GM19239 (cell line): ENCODE measurements around the gene IGDCC3.

Experiments used
- DNase-seq: peaks from one replicate; pipeline ENCODE4 v3.0.0; 2011; ENCODE audit warnings: low spot score; ENCODE audit not compliant: insufficient read length
- FAIRE-seq: peaks from 2 replicates; lab custom pipeline; 2011; peaks lifted over from hg19 to GRCh38; lab: Jason Lieb, UNC

IGDCC3 gene

DNA sequence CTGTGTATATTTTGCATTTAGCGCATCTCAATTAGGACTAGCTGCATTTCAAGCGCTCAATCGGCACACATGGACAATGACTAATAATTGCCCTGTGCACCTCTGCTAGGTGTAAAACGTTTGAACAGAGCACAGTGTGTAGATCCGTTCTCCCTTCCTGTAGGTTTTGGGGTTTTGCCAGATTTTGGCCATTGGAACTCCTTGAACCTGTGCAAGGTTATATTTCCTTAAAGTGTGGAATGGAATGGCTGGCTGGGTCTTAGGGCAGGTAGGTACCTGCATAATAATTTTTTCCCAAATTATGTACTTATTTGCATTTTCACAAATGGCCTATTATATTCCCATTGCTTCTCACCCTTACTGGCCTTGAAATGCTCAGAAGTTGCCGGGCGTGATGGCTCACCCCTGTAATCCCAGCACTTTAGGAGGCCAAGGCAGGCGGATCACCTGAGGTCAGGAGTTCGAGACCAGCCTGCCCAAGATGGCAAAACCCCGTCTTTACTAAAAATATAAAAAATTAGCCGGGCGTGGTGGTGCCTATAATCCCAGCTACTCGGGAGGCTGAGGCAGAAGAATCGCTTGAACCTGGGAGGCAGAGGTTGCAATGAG lies 72.5 kb downstream of the IGDCC3 start:
- no peak for FAIRE-seq

DNA sequence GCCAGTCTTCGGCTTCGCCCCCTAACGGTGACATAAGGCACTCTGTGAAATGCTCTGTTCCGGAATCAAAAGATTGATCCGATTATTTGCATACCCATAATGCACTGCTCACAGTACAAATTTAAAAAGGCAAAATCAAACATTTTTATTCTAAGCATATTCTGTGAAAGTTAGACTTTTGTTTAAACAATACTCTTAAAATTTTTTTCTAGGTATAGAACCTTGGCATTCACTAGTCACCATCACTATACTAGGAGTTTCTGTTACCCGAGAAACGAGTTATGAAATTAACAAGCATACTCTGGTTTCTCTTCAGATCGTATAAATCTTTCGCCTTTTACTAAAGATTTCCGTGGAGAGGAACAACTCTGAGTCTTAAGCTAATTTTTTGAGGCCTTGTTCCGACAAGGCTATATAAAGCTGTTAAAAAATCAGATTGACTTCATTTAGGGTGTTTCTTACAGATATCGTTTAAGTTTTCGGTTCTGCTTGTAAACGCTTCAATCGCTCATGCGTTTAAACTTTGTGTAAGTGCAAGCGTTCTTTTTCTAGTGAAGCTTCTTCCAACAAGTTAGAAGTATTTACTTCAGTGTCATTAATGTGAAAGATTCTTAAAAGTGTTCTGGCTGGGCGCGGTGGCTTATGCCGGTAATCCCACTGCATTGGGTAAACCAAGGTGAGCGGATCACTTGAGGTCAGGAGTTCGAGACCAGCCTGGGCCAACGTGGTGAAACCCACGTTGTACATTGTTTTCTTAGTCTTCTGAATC lies 73.2 kb downstream of the IGDCC3 start, which contains the start of gene RNU5B-1:
TSS of gene RNU5B-1 (plus strand) at position 297 of the 769 bp plus-strand sequence.
- DNase-seq (peak; percentile 67), FAIRE-seq (peak; percentile 87)

More for the DNA sequence above, 72.5 kb downstream of the IGDCC3 start:
- DNase-seq, result no peak

DNA sequence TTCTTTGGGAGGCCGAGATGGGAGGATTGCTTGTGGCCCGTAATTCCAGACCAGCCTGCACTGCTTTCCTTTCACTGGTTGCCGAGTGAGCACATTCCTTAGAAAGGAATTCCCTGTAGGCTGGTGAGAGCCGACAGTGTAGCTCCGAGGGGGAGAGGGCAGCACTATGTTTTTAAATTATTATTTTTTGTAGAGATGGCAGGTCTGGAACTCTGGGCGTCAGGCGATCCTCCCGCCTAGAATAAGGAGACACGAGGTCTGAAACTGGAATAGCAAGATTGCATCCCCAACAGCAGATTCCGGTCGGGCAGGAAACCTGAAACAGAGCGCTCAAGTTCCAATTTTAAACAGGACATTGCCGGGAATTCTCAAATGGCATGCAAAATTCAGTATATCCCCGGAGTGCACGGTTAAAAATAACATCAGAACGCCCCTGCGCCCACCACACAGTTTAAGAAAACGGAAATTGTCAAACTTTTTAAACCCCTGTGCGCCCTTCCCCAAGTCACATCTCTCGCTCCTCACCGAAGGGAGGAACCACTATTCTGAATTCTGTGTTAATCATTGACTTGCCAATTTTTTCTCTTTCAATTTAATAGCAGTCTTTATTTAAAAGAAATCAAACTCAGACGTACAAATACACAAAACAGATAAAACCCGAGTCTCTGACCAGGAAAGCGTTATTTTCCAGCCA lies 74.0 kb downstream of the IGDCC3 start:
- DNase-seq (no peak), FAIRE-seq (no peak)

DNA sequence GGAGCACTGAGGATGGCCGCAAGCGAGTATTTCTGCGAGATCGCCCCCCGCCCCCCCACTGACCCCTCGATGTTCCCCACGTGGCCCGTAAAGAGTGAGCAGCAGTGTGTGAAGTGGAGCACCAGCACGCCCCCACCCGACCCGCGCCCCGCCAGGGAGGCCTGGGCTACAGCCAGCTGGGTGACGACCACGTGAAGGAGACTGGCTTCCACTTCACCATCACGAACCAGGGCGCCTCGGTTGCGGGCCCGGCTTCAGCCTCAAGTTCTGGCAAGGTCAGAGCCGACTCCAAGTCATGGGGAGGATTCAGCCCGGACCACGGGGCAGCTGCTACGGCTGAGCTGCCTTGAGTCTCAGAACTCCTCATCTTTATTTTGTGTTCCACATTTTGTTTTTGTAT lies 75.7 kb downstream of the IGDCC3 start:
- no peak for DNase-seq
- FAIRE-seq, result no peak

DNA sequence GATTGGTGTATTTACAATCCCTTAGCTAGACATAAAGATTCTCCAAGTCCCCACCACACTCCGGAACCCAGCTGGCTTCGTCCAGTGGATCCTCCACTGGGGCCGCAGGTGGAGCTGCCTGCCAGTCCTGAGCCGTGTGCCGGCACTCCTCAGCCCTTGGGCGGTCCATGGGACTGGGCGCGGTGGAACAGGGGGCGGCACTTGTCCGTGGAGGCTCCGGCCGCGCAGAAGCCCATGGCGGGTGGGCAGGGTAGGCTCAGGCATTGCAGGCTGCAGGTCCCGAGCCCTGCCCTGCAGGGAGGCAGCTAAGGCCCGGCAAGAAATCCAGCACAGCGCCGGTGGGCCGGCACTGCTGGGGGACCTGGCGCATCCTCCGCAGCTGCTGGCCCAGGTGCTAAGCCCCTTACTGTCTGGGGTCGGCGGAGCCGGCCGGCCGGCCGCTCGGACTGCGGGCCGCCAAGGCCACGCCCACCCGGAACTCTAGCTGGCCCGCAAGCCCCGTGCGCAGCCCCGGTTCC lies 76.8 kb downstream of the IGDCC3 start:
- DNase-seq, result no peak
- no peak for FAIRE-seq

DNA sequence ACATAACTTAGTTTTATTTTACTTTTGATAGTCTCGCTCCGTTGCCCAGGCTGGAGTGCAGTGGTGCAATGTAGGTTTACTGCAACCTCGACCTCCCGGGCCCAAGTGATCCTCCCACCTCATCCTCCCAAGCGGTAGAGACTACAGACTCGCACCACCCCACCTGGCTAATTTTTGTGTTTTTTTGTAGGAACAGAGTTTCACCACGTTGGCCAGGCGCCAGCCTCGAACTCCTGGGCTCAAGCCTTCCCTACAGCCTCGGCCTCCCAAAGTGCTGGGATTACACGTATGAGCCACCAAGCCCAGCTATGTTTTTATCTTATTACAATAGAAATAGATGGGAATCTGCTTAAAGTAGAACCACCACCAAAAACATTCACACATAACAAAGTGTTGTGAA lies 79.1 kb downstream of the IGDCC3 start:
- FAIRE-seq (no peak), DNase-seq (no peak)

DNA sequence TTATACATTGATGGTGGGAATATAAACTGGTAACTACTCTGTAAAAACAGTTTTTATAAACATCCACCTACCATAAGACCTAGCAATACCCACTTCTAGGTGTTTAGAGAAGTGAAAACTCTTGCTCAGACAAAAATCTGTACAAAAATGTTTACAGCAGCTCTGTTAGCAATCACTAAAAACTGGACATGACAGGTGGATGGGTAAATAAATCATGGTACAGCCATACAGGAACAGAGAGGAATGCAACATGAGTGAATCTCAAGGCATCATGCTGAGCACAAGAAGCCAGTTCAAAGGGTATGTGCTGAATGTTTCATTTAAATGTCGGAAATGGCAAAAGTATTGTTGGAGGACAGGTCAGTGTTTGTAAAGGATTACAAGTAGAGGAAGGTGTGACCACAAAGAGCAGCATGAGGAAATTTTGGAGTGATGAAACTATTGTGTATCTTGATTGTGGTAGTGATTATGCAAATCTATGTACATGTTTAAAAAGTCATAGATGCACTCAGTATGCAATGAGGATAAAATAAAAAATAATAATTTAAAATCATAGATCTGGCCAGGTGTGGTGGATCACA lies 84.8 kb downstream of the IGDCC3 start:
- no peak for FAIRE-seq
- DNase-seq, result no peak

DNA sequence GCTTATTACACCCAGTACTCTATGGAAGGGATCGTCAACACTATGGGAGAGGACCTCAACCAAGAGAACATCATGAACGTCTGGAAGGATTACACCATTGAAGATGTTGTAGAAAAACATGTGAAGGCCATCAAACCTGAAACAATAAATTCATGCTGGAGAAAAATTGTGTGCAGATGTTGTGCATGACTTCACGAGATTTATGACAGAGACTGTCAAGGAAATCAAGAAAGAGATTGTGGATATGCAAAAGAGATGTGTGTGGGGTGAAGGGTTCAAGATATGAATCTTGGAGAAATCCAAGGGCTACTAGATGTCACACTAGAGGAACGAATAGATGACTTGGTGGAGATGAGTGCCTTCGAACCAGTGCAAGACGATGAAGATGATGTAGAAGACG lies 87.6 kb downstream of the IGDCC3 start:
- DNase-seq (no peak), FAIRE-seq (no peak)

DNA sequence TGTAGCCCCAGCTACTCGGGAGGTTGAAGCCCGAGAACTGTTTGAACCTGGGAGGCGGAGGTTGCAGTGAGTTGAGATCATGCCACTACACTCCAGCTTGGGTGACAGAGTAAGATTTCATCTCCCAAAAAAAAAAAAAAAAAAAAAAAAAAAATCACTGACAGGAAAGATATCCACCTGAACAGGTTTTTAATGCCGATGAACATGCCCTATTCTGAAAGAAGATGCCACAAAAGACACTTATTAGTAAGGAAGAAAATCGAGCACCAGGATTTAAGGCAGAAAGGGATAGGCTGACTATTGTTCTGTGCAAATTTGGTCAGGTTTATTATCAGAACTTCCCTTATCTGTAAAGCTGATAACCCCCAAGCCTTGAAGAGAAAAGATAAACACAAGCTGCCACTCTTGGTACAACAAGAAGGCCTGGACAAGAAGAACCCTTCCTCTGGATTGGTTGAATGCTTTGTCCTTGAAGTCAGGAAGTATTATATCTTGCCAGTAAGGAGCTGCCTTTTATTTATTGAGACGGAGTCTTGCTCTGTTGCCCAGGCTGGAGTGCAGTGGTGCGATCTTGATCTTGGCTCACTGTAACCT lies 88.4 kb downstream of the IGDCC3 start:
- FAIRE-seq, result no peak

DNA sequence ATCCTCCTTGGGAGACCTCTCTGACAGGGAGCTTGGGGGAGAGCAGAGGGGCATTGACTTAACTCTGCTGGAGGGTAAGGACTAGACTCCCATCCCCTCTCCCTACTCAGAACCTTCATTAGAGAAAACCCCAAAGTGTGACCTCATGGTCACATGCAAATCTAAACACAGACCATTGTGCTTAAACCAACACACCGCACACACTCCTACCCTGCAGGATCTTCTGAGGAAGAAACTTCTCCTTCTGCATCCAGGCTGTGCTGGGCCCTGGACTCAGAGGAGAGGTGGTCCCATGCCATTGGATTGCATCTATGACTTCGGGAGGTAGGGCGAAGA lies 90.3 kb downstream of the IGDCC3 start:
- DNase-seq (no peak), FAIRE-seq (no peak)

More for the DNA sequence above, 88.4 kb downstream of the IGDCC3 start:
- DNase-seq, result no peak

DNA sequence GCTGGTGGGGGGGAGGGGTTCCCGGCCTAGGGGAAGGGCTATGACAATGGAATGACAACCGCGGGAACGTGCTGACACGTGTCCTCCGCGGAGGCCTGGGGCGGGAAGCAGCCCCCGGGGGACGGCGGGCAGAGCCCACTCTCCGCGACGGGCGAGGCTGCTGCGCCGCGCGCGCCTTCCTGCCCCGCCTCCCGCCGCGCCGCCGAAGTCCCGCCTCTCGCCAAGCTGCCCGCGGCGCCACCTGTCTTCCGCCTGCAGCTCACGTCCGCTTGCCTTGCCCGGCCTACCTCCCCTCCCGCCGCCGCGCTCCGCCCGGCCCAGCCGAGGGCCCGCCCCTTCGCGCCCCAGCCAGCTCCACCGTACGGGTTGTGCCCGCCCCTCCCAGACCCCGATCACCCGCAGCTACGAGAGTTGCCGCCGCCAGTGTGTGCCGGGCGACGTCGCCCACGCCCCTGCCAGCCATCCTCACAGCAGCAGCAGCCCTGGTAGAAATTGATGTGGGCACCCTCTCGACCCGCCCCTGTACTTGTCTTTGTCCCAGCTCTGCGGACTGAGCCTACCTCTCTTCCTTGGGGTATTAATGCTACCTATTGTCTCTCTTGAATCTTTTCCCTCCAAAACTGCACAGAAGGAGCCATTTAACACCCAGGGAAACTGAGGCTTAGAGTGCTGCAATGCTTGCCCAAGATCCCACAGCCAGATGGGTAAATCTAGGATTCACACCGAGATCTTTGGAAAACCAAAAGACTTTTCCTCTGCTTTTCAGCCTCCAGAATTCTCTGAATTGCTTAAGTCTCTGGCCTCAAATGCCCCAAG lies 90.9 kb downstream of the IGDCC3 start, which contains the start of gene PARP16:
TSS of gene PARP16 (minus strand) at position 180 of the 816 bp plus-strand sequence. CDS start 457 bp downstream, outside the sequence.
- peak; percentile 61 for FAIRE-seq
- DNase-seq, result peak; percentile 83

DNA sequence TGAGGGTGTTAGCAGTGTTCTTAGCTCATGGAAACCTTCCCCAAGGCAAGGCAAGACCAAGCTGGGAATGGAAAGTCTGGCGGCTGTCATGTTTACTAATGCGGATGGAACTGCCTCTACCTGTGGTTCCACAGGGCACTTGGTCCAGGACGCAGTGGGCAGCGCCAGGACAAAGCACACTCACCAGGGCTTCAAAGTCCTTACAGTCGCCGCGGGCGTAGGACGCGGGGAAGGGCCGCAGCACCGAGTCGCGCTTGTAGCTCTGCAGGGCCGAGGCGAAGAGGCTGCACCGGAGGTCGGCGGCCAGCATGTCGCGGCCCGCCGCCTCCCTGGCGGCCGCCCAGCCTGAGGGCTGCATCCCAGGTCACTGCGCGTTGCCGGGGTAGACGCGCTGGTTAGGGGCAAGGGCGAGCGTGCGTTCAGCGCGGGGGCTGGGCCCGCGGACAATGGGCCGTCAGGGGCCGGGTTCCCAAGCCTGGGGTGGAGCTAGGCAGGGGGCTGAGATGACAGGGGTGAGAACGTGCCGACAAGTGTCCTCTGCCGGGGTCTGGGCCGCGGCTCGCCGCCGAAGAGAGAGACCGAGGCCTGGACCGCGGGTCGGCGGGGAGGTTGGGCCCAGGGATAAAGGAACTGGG lies 91.6 kb downstream of the IGDCC3 start:
- DNase-seq, result no peak
- FAIRE-seq, result peak; percentile 78

DNA sequence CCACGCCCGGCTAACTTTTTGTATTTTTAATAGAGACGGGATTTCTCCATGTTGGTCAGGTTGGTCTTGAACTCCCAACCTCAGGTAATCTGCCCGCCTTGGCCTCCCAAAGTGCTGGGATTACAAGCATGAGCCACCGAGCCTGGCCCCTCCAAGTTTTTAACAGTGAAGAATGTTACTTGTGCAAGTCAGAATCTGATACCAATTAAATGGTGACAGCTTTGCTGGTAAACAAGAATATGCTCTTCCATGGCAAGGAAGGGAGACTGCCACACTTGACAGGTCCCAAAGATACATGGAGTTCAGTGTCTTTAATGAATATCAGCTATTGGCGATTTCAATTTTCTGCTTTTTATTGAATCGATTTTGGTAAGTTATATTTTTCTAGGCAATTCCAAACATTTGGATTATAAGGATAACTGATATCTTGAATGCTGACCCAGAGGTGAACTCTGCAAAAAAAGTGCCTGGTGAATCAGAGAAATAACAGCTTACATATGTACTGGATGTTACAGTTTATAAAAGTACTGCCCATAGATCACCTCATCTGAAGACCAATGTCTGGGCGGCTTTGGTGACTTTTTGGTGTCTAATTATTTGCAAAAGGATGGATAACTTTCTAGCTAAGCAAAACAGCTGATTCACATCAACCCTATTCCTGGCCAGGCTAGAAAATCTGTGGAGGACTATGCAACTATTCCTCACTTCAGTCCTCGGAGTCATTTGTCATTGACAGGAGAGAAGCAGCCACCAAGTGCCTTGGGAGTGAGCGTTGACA lies 92.3 kb downstream of the IGDCC3 start:
- no peak for DNase-seq
- no peak for FAIRE-seq

DNA sequence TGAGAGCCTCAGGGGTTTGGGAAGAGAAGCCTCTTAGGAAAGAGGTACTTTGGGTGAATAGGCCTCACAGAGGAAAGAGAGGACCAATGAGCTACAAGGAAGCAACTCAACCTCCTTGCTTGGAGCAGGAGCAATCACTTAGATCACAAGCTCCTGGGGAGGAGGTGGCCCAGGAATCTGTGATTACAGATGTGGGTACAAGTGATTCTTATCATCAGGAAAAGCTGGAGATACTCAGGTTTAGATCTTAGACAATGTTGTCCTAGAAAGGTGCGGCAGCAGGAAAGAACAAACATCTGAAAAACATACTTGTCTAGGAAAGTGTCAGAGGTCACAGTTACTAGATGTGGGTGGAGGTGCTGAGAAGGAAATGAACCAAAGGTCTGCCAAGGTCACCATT lies 99.3 kb downstream of the IGDCC3 start:
- FAIRE-seq, result no peak
- no peak for DNase-seq
